Measurements from ENCODE around the gene ADGRV1. TPM values are rescaled to one million over a fixed set of nuclear protein-coding genes. Genes with fewer than 3 reads are reported as not detected.

Gene ADGRV1
- total and polyA plus RNA-seq, 2 donors (not counting 3 experiments of a cell fraction or from before 2014, with no cell fraction given), result 0.11 to 0.55 TPM

DNA sequence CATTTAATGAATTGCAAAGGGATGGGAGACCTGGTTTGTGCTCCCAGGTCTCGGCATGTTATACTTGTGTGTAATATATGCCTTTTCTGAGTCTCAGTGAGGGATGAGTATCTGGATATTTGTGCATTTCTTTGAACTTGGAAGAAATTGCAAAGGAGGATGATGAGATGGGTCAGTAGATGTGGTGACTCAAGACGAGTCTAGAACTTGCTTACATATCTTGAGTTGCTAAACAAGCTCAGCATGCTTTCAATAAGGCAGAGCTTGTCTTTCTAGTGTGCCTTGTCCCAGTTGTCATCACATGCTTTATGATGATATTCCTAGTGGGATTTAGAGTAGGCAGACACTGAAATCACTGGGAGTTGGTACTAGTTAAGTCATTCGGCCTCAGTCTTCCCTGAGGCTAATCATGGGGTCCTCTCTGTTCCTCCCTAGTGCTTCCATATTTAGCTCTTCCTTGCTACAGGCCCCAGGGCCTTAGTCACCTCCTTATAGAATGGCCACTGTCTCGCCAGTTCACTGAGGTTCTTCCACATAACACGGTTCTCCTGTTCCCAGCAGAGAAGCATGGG is 602.2 kb downstream of the ADGRV1 start:
- dilution Hi-C loops (cut with MboI; ENCODE audit: extremely low pct_ligation_motif_present, low sequenced_read_pairs) (no loop called here), intact Hi-C loops (cut with micrococcal nuclease) (no loop called here)
- Histone ChIP-seq H3K9ac (replicated peaks; ENCODE audit: extremely low read depth, insufficient read depth, low read length) (no peak overlapping the region), H2AFZ (ENCODE audit: low read depth, low read length) (no peak overlapping the region), H3K4me1 (ENCODE audit: control insufficient read depth, extremely low read depth, insufficient read depth, low read length) (peaks cover 44% of the 10 kb centered on the region), H3K27ac (ENCODE audit: insufficient read depth, low read depth, low read length) (no peak overlapping the region), H3K27me3 (ENCODE audit: control insufficient read depth in 2 of 2, insufficient read depth in 2 of 2, low read length in 2 of 2) (no peaks in the 10 kb centered on the region), H3K4me2 (ENCODE audit: insufficient read depth, low read length) (no peak overlapping the region), H3K9me3 (replicated peaks; ENCODE audit: control insufficient read depth, insufficient read depth, low read length) (no peaks in the 10 kb centered on the region), H3K79me2 (ENCODE audit: control insufficient read depth, insufficient read depth, low read length) (no peaks in the 10 kb centered on the region), H3K9me1 (replicated peaks; ENCODE audit: control insufficient read depth, extremely low read depth, insufficient read depth, low read length) (no peaks in the 10 kb centered on the region), H4K20me1 (replicated peaks; ENCODE audit: control insufficient read depth, extremely low read depth, insufficient read depth, low read length) (no peaks in the 10 kb centered on the region), H3K36me3 (ENCODE audit: control insufficient read depth in 2 of 2, extremely low read depth in 1 of 2, insufficient read depth in 2 of 2, low read length in 2 of 2) (no peaks in the 10 kb centered on the region), H3K4me3 (replicated peaks in 1 of 3; ENCODE audit: insufficient read depth in 1 of 3, low read depth in 1 of 3, low read length in 3 of 3) (no peak overlapping the region)
- FAIRE-seq (no peak), DNase-seq (ENCODE audit: low read depth, low spot score) (no peak)
- ChIA-PET CTCF (no interaction called here), POLR2A (no interaction called here)
- TF ChIP-seq JUN (IDR thresholded peaks at IDR 0.05; ENCODE audit: borderline replicate concordance, insufficient read depth, insufficient read length, low read depth) (no peak), POLR2A (IDR thresholded peaks at IDR 0.05; ENCODE audit: low read depth, low read length) (no peak), MYC (IDR thresholded peaks at IDR 0.05; ENCODE audit: low read depth, low read length) (no peak), POLR2AphosphoS5 (IDR thresholded peaks at IDR 0.05; ENCODE audit: insufficient read depth, low read depth, low read length) (no peak), FOS (IDR thresholded peaks at IDR 0.05; ENCODE audit: borderline replicate concordance, insufficient read depth, low read length) (no peak), GATA2 (IDR thresholded peaks at IDR 0.05; ENCODE audit: insufficient read depth, insufficient read length, low read depth, low read length) (no peak), EZH2 (IDR thresholded peaks at IDR 0.05; ENCODE audit: borderline replicate concordance, low read depth, low read length, severe bottlenecking) (no peak)
- TF ChIP-seq, protein P1, sequence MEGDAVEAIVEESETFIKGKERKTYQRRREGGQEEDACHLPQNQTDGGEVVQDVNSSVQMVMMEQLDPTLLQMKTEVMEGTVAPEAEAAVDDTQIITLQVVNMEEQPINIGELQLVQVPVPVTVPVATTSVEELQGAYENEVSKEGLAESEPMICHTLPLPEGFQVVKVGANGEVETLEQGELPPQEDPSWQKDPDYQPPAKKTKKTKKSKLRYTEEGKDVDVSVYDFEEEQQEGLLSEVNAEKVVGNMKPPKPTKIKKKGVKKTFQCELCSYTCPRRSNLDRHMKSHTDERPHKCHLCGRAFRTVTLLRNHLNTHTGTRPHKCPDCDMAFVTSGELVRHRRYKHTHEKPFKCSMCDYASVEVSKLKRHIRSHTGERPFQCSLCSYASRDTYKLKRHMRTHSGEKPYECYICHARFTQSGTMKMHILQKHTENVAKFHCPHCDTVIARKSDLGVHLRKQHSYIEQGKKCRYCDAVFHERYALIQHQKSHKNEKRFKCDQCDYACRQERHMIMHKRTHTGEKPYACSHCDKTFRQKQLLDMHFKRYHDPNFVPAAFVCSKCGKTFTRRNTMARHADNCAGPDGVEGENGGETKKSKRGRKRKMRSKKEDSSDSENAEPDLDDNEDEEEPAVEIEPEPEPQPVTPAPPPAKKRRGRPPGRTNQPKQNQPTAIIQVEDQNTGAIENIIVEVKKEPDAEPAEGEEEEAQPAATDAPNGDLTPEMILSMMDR (IDR thresholded peaks at IDR 0.05; ENCODE audit: extremely low read depth in 1 of 2, insufficient read depth in 1 of 2, low read depth in 1 of 2, low read length in 2 of 2), result no peak
- TF ChIP-seq, protein P2, sequence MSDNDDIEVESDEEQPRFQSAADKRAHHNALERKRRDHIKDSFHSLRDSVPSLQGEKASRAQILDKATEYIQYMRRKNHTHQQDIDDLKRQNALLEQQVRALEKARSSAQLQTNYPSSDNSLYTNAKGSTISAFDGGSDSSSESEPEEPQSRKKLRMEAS (IDR thresholded peaks at IDR 0.05; ENCODE audit: insufficient read depth, insufficient read length), result no peak
- no TSS peak for BruUV-seq (replicated peaks)
